Measurements from ENCODE around the gene RAD50.

Gene RAD50

GRCh38 chr5:132663771-132664695, 107.3 kb downstream of the RAD50 start:
- no peak for DNase-seq

GRCh38 chr5:132664696-132665209, 108.0 kb downstream of the RAD50 start:
- no peak for DNase-seq

- DNase-seq = no peak
Measured at GRCh38 chr5:132665574-132666080, 108.8 kb downstream of the RAD50 start.

GRCh38 chr5:132666310-132667123, 109.7 kb downstream of the RAD50 start:
- no peak for DNase-seq

- DNase-seq = no peak
Measured at GRCh38 chr5:132667309-132667708, 110.5 kb downstream of the RAD50 start.

- no peak for DNase-seq
Measured at GRCh38 chr5:132667761-132668705, 111.3 kb downstream of the RAD50 start.

- DNase-seq = no peak
Measured at GRCh38 chr5:132668706-132669454, 112.1 kb downstream of the RAD50 start.

- no peak for DNase-seq
Measured at GRCh38 chr5:132669455-132669820, 112.7 kb downstream of the RAD50 start.

- DNase-seq = no peak
Measured at GRCh38 chr5:132669966-132670882, 113.4 kb downstream of the RAD50 start.

GRCh38 chr5:132671000-132671399, 114.2 kb downstream of the RAD50 start:
- no peak for DNase-seq

GRCh38 chr5:132673488-132673887, 116.7 kb downstream of the RAD50 start:
- no peak for DNase-seq

GRCh38 chr5:132673939-132674630, 117.3 kb downstream of the RAD50 start, which contains the start of gene IL4:
Gene IL4 (plus strand): TSS chr5:132673989. CDS start chr5:132674051, 62 bp downstream.
- no peak for DNase-seq

- no peak for DNase-seq
Measured at GRCh38 chr5:132674671-132675506, 118.1 kb downstream of the RAD50 start.

- DNase-seq = no peak
Measured at GRCh38 chr5:132675936-132676689, 119.3 kb downstream of the RAD50 start.

GRCh38 chr5:132677191-132677590, 120.4 kb downstream of the RAD50 start:
- DNase-seq = no peak

- no peak for DNase-seq
Measured at GRCh38 chr5:132677682-132678400, 121.1 kb downstream of the RAD50 start.

- DNase-seq = no peak
Measured at GRCh38 chr5:132678735-132679134, 122.0 kb downstream of the RAD50 start.
